GM19467 (cell line): Measurements from ENCODE around the gene ARMH1.

ENCODE experiments used
- ATAC-seq: cut with Tn5 transposase; IDR thresholded peaks from one replicate; pipeline ENCODE4 v1.9.1; 2021; ENCODE audit warnings: mild to moderate bottlenecking, moderate library complexity; ENCODE audit not compliant: unreplicated experiment

The ARMH1 gene

DNA sequence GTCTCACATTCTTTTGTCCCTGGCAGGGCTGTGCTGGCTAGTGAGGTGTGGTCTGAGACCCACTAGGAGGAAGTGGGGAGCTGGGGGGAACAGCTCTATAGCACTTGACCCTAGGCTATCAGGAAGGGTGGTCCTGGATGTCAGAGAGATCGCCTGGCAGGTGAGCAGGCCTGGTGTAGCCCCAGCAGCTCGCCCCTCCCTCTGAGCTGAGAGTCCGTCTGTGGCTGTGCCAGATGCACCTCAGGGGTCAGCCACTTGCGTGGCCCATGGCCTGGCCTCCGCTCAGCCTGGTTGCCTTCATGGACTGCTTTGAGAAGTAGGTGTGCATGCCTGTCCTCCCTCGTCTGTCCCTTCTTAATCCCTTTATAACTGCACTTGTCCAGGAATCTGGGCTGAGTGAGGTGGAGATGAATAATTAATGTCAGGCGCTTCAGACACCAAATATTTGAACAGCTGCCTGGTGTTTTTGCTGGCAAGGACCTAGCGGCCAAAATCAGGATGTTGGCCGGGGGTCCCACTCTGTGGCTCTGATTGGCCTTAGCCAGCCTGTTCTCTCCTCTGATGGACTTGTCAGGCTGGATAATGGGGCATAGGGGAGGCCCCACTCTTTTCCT is 30.7 kb upstream of the ARMH1 start:
- ATAC-seq = no peak

DNA sequence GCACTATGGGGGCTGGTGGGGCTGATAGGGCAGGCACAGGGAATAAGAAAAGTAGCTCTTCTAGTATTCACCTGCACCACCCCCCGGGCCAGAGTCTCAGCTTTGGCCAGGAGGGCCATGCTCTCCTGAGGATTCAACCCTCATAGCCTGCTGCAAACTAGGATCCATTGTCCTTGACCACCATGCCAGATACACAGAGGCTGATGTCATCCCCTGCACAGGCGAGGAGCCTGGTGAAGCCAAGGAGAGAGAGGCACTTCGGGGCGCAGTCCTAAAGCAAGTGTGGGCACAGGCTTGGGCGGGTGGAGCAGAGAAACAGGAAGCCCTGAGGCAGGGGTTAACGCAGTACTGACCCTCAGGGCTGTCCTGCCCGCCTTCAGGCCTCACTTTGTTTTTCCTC is 29.7 kb upstream of the ARMH1 start:
- ATAC-seq = no peak

DNA sequence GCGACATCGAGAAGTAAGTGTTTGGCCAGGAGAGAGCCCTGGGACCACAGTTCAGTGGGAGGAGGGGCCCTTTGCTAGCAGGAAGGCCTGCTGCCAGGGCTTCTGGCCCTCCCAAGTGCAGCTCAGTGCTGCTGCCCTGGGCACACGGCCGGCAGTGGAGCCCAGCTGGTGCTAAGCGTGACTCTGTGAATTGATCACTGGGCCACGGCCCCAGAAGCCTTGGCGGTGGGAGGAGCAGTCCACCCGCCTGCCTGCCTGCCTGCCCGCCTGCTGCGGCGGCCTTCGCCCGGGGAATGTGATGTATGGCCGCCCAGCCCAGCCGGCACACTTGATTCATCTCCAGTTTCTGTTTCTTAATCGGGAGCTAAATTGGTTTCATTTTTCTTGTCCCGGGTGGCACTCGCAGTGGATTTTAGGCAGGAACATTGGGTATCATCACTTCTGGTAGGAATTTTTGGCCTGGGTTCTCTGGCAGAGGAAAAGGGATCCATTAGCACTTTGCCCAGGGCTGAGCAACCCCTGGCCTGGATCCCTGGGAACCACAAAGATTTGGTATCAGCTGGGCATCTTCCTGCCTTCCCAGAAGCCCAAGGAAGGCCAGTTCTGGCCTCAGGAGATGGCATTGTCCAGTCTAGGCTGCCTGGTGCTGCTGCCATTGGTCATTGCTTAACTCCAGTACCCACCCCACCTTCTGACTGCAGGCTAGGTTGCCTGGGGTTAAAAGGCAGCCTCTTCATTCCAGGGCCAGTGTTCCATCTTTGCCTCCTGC is 28.9 kb upstream of the ARMH1 start:
- no peak for ATAC-seq

DNA sequence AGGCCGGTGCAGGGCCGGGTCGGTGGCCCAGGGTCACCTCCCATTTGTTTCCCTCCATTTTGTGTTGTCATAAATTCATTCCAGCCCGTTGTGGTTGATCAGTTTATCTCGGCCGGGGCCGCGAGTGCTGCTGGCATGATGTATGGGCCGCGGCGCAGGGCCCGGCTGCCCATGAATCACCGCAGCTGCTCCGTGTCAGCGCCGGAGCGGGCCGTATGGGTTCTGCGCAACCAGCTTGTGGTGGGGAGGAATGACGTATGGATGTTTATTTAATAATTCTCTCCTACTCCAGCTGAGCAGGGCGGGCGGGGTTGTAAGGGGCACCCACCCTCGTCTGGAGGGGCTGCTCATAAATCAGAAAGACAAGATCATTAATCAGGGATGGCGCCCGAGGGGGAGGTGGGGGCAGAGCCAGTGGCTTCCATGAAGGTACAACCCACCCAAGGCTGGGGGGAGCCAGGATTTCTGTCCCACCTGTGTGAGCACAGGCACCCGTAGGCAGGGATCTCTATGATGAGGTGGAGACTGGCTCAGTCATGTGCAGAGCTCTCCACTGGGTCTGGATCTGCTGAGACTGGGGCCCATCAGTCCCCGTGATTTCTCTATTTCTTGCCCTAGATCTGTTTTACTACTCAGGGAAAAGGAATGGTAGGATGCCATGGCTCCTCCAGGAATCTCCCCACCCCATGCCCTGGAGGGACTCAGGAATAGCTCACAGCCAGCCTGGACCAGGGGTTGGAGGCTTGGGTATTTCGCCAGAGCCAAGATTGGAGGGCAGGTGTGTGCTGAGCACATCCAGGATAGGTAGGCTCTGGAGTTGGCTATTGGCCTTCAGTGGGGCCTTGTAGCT is 28.0 kb upstream of the ARMH1 start:
- no peak for ATAC-seq

DNA sequence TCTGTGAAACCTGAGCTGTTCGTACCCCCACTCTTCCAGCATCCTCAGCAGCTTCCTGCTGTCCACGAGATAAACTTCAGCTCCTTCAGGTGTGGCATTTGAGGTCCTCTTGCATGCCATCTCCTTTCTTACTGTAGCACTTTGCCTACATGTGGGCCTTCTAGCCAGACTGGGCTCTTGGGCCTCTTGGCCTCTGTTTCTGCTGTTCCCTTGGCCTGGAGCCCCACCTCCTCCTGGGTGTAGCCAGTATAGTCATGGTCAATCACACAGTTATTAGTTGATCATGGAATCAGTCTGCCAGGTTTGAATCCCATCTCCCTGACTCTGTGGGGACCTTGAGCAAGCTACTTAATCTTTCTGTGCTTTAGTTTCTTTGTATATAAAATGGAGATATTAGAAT is 26.6 kb upstream of the ARMH1 start:
- no peak for ATAC-seq

DNA sequence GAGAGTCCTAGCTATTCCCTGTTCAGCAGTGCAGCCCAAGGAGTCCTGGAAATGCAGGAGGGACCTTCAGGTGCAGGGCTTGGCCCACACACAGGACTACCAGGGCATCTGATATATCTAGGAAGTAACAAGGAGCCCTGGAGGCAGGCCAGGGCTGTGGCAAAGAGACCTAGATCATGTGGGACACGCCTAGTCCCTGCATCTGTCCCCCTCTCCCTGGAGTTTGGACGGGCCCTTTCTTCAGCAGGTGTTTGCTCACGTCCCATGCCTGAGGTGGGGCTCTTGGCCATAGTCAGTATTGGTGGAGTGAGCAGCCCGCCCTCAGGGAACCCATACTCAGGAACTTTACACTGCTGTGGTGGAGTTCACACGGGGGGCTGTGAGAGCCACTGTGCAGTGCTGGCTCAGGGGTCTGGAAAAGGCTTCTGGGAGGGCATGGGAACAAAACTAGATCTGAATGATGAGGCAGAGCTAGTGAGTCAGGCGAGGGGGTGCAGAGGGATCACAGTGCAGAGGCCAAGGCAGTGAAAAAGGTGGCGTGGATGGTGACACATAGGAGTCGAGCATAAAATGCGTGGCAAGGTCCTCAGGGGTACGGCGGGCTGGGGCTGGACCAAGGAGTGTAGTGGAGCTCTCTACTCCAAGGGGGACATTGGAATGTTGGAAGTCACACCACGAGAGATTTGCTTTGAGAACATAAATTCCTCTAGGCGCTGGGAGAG is 25.8 kb upstream of the ARMH1 start:
- no peak for ATAC-seq

DNA sequence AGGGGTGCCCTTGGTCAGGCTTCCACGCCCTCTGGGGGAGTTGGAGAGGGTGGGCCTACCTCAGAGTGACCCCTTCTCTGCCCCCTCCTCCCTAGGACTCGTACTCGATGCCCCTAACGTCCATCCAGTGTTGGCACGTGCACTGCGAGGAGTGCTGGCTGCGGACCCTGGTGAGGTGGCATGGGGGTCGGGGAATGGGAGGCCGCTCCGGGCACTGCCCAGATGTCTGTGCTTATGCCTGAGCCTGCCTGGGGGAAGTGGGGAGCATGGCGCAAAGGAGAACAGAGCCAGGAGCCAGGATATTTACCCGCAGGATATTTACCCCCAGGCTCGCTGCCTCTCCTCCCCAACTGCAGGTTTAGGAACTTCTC is 24.7 kb upstream of the ARMH1 start:
- ATAC-seq = no peak

DNA sequence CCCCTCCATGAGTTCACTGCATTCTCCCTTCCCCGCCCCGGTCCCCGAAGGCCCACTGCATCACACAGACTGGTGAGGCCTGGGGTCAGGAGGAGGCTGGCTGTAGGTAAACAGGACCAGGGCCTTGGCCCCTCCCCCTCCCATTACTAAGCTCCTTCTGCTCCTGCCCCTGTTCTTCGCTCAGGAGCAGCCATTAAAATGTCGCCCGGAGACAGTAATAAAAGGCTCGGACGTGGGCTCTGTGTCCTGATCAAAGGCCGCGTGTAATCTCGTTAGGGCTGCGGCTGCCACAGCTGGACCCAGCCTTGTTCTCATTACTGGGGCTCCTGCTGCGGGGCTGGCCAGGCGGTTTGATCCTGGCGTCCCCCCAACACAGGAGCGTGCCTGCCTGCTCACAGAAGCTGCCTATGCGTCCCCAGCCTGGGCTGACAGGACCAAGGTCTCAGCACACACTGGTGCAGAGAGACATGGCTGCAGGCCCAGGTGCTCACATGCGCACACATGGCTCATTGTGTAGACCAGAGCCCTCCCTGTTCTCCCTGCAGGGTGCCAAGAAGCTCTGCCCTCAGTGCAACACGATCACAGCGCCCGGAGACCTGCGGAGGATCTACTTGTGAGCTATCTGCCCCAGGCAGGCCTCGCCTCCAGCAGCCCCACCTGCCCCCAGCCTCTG is 24.2 kb upstream of the ARMH1 start:
- no peak for ATAC-seq

DNA sequence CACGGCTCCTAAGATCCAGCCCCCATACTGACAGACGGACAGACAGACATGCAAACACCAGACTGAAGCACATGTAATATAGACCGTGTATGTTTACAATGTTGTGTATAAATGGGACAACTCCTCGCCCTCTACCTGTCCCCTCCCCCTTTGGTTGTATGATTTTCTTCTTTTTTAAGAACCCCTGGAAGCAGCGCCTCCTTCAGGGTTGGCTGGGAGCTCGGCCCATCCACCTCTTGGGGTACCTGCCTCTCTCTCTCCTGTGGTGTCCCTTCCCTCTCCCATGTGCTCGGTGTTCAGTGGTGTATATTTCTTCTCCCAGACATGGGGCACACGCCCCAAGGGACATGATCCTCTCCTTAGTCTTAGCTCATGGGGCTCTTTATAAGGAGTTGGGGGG is 23.4 kb upstream of the ARMH1 start:
- no peak for ATAC-seq

DNA sequence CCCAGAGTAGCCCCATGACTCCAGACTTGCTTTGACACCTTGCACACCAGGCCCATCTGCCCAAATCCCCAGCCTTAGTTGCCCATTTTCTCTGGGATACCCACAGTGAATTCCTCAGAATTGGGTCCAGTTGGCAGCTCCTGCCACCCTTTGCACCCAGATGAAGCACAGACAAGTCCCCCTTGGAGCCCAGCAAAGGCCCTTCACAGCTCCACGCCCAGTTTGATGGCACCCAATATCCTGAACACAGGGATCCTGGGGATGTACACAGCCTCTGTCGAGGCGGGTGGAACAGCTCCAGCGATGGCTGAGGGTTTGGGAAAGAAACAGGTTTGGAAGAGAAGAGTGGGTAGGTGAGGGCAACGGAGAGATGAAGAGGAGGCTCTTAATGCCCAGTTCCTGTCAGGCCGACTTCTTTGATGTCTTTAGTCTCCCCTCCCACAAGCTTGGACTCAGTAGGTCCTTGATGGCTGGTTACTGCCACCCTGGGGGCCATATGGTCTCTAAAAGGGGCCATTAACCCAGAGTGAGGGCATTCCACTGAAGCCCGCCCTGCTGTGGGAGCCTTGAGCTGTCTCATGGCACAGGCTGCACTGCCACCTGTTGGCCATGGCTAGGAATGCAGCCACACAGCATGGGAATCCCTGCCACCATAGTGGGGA is 21.9 kb upstream of the ARMH1 start:
- no peak for ATAC-seq

DNA sequence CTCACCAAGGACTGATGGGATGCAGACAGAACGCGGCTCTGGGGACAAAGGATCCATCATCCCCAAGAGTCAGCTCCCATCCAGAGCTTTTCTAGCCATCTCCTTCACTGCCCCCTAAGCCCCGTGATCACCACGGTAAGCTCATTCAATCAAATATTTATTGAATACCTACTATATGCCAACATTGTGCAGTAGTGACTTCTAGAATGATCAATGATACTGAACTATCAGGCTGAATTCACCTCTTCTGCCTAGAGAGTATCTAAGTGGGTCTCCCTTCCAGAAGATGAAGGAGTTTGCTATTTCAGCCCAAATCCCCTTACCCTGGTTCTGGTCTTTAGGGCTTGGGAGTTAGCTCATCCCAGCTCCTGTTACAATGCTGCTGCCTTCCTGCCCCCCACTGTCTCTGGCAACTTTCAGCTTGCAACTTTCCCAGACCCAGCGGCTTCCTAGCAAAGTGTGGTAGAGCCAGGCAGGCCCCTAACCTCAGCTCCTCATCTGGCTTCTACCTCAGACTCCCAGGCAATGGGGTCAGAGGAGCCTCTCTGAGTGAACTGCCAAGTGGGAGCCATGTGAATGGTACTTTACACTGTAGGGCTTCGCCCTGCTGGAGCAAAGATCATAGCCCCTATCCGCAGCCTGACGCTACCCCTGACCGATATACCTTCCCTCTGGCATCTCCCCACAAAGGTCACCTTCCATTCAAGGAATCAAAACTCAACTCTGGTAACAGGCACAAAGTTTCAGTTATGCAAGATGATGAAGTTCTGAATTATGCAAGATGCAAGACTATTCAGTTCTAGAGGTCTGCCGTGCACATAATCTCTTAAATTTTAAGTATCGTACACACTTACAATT is 21.2 kb upstream of the ARMH1 start:
- ATAC-seq = no peak

DNA sequence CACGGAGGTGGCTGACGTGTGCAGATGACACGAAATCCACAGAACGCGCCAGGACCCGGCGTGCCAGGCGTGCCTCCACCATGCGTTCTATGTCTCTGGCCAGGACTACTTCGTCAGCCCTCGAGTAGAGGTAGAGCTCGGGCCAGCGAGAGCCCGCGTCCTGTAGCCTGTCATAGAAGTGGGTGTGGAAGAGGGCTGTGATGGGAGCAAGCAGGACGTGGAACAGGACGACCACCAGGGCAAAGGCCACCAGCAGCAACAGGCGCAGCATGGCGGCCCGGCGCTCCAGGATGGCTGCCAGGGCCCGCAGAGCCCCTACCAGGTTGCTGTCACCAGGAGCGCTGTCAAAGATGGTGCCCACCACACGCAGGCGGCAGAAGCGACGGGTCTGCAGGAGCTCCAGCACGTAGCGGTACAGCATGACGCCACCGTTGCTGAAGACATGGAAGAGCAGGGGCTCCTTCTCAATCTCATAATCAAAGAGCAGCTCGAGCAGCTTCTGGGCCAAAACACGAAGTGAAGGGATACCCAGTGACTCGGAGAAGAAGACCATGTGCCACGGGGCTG is 19.8 kb upstream of the ARMH1 start:
- ATAC-seq = no peak

DNA sequence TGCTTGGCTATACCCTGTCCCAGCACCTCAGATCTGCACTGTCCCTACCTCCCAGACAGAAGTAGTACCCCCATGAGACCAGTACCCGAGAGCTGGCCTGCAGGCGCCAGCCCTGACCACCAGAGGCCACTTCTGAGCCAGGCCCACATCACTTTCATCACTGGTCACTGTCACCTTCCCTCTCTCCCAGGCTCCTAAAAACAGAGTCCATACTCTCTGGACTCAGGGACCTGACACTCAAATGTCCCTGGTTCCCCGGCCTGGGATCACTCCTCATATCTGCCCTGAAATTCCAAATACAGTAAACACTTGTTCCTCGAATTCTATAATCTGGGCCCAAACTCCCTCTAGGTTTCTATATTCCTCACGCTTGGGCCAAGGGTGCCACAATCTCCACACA is 18.9 kb upstream of the ARMH1 start:
- no peak for ATAC-seq

DNA sequence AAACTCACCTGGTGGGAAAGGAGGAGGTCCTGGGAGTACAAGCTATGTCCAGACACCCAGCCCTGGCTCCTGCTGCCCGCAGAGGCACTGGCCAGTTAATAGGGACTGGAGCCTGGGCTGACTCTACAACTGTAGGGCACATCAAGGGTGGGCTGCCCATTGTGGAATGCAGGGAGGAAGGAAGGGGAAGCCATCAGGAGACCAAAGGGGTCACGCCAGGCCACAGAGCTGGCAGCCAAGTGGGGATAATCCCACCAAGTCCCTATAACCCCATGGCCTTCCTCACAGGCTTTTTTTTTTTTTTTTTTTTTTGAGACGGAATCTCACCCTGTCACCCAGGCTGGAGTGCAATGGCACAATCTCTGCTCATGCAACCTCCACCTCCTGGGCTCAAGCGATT is 14.9 kb upstream of the ARMH1 start:
- no peak for ATAC-seq

DNA sequence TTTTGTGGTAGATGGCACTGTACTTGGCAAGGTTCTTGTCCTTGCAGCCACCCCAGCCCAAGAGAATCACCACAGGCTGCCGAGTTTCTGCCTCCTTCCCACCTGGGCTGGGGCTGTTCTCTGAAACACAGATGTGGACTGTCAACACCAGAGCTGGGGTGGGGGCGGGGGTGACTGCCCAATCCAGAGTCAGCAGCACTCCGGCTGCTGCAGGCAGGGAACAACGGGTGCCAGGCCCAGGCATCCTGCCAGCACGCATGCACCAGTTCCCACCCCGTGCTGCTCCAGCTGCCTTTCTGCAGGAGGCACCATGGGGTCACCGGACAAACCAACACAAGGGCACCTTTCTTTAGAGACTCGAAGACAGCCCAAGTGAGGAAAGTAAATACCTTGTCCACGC is 14.3 kb upstream of the ARMH1 start:
- ATAC-seq = no peak

DNA sequence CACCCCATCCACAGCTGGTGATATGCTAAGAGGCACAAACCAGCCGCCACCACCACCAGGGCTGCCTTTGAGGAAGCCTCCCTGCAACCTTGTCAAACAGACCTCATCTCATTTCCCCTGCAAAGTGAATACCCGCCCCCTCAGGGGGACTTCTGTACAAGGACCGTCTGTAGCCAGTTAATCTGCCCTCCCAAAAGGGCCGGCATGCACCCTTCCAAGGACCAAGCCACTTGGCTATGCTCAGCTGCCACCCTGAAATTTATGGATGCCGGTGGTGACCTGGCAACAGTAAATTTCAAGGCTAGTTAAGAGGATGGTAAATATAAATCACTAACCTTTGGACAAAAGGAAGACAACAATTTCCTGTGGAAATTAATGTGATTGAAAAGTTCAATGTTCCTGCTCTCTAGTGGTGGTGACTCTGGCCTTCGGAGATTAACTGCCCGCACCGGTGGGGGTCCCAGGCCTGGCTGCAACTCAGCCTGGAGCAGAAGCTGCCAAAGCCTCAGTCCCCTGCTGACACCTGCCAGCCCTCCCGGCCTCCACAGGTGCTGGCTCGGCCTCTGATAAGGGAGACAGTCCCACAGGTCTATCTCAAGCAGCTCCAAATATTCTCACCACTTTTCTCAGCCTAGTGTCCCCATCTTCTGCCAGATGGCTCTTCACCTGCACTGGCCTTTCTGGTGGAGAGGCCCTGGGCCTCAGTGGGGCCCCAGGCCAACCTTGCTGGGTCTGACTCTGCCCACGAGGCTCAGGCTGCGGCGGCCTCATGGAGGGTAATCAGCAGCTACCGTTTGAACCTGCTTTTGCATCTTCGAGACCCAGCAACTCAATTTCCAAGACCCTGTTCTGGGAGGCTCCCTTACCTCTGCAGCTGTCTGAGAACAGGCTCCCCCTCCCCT is 12.5 kb upstream of the ARMH1 start:
- ATAC-seq = no peak

DNA sequence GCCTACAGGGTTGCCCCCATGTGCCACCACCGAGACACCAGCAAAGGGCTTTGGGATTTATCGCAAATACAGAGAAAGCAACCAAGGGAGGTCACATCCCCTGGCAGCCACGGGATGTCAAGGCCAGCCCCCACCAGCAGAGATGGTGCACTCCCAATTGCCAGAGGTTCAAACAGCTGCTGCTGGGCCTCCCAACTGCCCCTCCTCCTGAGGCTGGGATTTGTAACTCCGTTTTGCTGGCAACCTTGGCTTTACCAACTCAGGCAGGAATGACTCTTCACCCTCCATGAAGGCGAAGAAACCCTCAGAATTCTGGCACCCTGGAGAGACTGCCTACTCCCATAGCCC is 11.9 kb upstream of the ARMH1 start:
- ATAC-seq = no peak

DNA sequence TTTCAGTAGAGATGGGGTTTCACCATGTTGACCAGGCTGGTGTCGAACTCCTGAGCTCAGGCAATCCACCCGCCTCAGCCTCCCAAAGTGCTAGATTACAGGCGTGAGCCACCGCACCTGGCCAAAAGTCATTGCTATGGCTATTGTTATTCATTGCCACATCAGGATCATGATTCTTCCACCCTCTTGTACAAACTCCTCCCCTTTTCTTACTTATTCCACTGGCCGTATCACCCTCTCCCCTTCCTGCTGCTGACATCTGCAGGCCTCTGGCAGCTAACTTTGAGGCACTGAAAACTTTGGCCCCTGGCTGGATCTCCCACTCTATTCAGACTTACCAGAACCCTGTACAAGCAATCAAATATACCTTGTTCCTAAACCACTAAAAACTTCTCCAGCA is 11.1 kb upstream of the ARMH1 start:
- no peak for ATAC-seq
